IPS-18a (cell line): ENCODE measurements around the gene PLPP4.

Source experiments
- H3K27ac ChIP-seq: one replicate; pipeline ENCODE4 v1.5.1; 2013; ENCODE audit warnings: low read length
- H3K27me3 ChIP-seq: one replicate; pipeline ENCODE4 v1.6.1; 2013; ENCODE audit warnings: mild to moderate bottlenecking, low read length; ENCODE audit not compliant: control insufficient read depth, insufficient read depth
- H3K36me3 ChIP-seq: one replicate; pipeline ENCODE4 v1.6.1; 2013; ENCODE audit warnings: low read depth, low read length; ENCODE audit not compliant: control insufficient read depth
- H3K4me1 ChIP-seq: one replicate; pipeline ENCODE4 v1.6.1; 2013; ENCODE audit warnings: low read depth, low read length; ENCODE audit not compliant: control insufficient read depth
- H3K4me3 ChIP-seq: one replicate; pipeline ENCODE4 v1.5.1; 2013; ENCODE audit warnings: low read length
- H3K9ac ChIP-seq: one replicate; pipeline ENCODE4 v1.6.1; 2013; ENCODE audit warnings: mild to moderate bottlenecking, low read length, moderate library complexity
- H3K9me3 ChIP-seq: one replicate; pipeline ENCODE4 v1.6.1; 2013; ENCODE audit warnings: low read depth, low read length; ENCODE audit not compliant: control insufficient read depth

The PLPP4 gene

DNA sequence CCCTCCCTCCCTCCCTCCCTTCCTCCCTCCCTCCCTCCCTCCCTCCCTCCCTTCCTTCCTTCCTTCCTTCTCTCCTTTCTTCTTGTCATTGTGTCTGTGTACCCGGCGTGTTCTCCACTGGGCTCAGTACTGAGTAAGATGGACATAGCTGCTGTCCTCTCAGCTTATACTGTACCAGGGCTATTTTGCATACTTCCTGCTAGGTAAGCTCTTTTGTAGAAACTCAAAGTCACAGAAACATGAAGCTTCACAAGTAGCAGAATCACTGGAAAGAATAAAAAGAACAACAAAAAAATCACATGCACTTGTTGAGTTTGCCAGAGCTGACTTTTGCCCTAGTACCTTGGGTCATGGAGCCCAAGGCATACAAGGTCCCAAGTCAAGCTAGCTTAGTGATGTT lies 125.7 kb downstream of the PLPP4 start:
- no peaks in the 10 kb centered on the region for H3K9me3 ChIP-seq
- no peaks in the 10 kb centered on the region for H3K27me3 ChIP-seq
- no peaks in the 10 kb centered on the region for H3K36me3 ChIP-seq
- no peaks in the 10 kb centered on the region for H3K4me1 ChIP-seq
- H3K27ac ChIP-seq: no peak overlapping the region
- H3K9ac ChIP-seq: no peak overlapping the region
- no peak overlapping the region for H3K4me3 ChIP-seq

DNA sequence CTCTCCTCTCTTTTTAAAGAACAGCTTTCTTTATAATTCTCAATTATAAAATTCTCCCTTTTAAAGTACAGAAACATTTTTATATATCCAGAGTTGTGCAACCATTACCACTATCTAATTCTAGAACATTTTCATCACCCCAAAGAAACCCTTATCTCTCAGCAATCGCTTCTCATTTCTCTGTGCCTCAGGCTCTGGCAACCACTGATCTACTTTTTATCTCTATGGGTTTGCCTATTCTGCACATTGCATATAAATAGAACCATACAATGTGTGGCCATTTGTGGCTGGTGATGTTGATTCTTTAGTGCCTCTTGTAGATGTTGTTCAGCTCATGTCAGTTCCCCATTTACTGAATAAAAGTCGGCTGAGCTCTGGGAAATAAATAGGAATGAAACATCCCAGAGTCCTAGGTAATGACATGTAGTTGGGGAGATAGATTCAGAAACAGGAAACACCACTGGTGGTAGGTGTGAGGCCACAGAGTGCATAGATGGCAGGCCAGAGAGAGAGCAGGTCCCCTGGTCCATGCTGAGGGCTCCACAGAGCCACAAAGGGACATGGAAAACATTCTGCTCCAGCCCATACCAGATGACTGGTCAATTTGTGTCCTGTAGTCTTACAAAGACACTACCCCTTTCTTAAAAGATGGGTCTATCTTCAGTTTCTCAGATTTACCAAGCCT lies 126.5 kb downstream of the PLPP4 start:
- Histone ChIP-seq H3K27me3 (no peaks in the 10 kb centered on the region), H3K4me1 (no peaks in the 10 kb centered on the region), H3K36me3 (no peaks in the 10 kb centered on the region), H3K4me3 (no peak overlapping the region), H3K9me3 (no peaks in the 10 kb centered on the region), H3K9ac (no peak overlapping the region), H3K27ac (no peak overlapping the region)

- no peak overlapping the region for H3K4me3 ChIP-seq
- H3K27me3 ChIP-seq: no peaks in the 10 kb centered on the region
These were observed 127.8 kb downstream of the PLPP4 start for GRCh38 chr10:120584786-120585185.

DNA sequence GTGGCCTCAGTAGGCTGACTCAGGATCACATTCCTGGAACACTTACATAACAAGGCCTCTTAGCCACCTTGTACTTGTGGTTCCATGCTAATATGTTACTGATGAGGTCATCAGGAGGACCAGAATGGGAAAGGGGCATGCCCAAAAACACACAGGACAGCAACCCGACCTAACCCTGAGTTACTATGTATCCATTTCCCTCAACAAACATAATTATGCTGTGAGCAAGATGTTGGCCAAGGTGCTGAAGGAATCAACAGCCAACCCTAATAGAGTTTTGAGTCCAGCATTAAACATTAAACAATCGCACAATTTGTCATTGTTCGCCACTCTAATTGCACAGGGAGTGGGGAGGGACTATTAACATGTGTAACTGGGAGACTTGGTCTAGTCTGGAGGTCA lies 129.4 kb downstream of the PLPP4 start:
- H3K9ac ChIP-seq: no peak overlapping the region
- H3K27ac ChIP-seq: no peak overlapping the region
- no peak overlapping the region for H3K4me3 ChIP-seq
- no peaks in the 10 kb centered on the region for H3K36me3 ChIP-seq
- no peaks in the 10 kb centered on the region for H3K27me3 ChIP-seq
- no peaks in the 10 kb centered on the region for H3K4me1 ChIP-seq
- H3K9me3 ChIP-seq: no peaks in the 10 kb centered on the region

More at GRCh38 chr10:120584786-120585185, 127.8 kb downstream of the PLPP4 start:
- Histone ChIP-seq H3K9ac (no peak overlapping the region), H3K36me3 (no peaks in the 10 kb centered on the region), H3K9me3 (no peaks in the 10 kb centered on the region), H3K27ac (no peak overlapping the region), H3K4me1 (no peaks in the 10 kb centered on the region)

DNA sequence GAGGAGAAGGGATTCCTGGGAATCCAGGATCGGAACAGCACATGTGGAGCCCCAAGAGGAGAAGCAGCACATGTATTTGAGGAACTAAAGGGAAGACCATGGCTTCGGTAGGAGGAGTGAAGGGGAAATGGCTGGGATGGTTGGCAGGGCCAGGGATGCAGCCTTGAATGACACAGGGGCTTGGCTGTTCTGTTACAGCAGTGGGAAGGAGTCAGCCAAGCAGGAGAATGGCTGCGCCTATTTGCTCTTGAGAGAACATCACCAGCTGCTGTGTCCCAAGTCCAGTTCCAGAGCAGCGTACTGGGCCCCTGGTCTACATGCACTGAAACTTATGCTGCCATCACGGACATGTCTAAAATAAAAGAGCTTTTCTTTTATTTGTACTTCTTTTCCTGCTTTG lies 130.0 kb downstream of the PLPP4 start:
- Histone ChIP-seq H3K27me3 (no peaks in the 10 kb centered on the region), H3K27ac (no peak overlapping the region), H3K9me3 (no peaks in the 10 kb centered on the region), H3K36me3 (no peaks in the 10 kb centered on the region), H3K4me3 (no peak overlapping the region), H3K9ac (no peak overlapping the region), H3K4me1 (no peaks in the 10 kb centered on the region)

DNA sequence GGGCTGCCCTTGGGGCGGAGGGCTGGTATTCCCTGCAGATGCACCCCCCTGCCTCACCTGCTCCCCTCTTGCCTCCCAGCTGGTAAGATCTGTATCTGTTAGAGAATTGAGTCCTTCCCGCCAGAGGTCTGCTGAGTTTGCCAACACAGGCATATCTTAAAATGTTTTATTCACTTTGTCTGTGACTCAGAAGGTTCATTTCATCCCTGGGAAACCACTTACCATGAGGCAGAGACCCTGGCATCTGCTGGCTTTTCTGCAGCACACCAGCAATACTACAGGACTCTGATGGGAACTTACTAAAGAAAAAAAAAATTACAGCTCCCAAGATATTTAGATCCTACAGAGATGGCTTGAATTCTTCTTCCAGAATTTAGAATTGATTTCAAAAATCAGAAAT lies 131.3 kb downstream of the PLPP4 start:
- Histone ChIP-seq H3K9ac (no peak overlapping the region), H3K36me3 (no peaks in the 10 kb centered on the region), H3K27ac (no peak overlapping the region), H3K27me3 (no peaks in the 10 kb centered on the region), H3K4me1 (no peaks in the 10 kb centered on the region), H3K4me3 (no peak overlapping the region), H3K9me3 (no peaks in the 10 kb centered on the region)

DNA sequence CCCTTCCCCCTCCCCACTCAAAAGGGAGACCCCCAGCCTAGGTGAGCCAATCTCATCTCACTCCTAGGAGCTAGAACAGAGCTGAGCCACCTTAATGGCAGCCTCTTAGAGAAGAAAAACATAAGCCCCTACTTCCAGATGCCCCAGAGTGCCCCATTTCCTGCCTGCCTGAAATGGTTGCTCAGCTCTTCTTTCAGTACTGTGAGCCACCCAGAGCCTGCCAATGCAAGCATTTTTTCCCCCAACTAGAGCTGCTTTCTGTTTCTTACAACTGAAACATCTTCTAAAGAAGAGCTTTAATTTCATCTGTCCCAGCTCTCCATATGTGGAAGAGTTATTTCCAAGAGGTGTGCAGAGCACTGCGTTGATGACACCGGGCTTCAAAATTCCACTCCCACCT lies 136.7 kb downstream of the PLPP4 start:
- Histone ChIP-seq H3K27ac (no peak overlapping the region), H3K9ac (no peak overlapping the region), H3K4me1 (peaks cover under 1% of the 10 kb centered on the region), H3K27me3 (no peaks in the 10 kb centered on the region), H3K36me3 (no peaks in the 10 kb centered on the region), H3K9me3 (no peaks in the 10 kb centered on the region), H3K4me3 (no peak overlapping the region)

DNA sequence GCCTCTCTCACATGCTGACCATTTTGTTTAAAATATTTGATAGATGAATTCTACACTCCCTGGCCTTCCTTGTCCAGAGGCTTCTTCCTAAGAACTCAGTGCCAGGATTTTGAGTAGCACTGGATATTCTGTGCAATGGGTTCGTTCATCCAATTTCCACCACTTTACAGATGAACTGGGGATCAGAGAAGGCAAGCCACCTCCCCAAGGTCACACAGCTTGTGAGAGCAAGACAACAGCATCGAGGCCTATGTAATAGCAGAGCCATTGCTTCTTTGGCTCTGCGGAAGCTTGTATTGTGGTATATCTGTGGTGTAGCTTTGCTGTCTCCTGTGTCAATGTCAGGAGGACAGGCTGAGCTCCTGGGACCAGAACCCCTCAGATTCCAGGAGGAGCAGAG lies 140.9 kb downstream of the PLPP4 start:
- Histone ChIP-seq H3K9ac (no peak overlapping the region), H3K4me1 (peaks cover 8% of the 10 kb centered on the region), H3K9me3 (no peaks in the 10 kb centered on the region), H3K4me3 (no peak overlapping the region), H3K27me3 (no peaks in the 10 kb centered on the region), H3K27ac (no peak overlapping the region), H3K36me3 (no peaks in the 10 kb centered on the region)

DNA sequence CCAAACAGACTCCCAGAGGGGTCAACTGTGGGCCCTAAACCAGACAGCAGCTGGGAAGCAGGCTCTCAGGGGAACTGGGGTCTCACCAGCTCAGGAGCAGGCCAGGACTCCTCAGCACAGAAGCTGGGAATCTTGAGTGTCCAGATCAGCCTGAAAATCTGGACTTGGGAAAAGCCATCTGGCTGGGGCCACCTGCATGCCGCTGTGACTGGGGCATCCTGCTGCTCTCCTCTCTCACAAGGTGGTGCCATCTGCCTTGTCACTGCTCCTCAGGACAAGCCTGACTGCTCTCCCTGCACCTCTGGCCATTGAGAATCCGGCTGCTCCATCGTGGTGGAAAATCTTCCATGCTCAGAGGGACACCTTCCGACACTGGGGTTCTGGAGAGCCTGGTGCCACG lies 141.4 kb downstream of the PLPP4 start:
- no peaks in the 10 kb centered on the region for H3K36me3 ChIP-seq
- no peak overlapping the region for H3K4me3 ChIP-seq
- H3K9me3 ChIP-seq: no peaks in the 10 kb centered on the region
- no peak overlapping the region for H3K9ac ChIP-seq
- H3K27ac ChIP-seq: no peak overlapping the region
- peaks cover 8% of the 10 kb centered on the region for H3K4me1 ChIP-seq
- no peaks in the 10 kb centered on the region for H3K27me3 ChIP-seq

GRCh38 chr10:120599200-120599724 lies 142.2 kb downstream of the PLPP4 start:
- no peak overlapping the region for H3K4me3 ChIP-seq
- no peak overlapping the region for H3K9ac ChIP-seq
- H3K4me1 ChIP-seq: peaks cover 8% of the 10 kb centered on the region
- H3K27ac ChIP-seq: no peak overlapping the region
- no peaks in the 10 kb centered on the region for H3K36me3 ChIP-seq
- H3K9me3 ChIP-seq: no peaks in the 10 kb centered on the region
- H3K27me3 ChIP-seq: no peaks in the 10 kb centered on the region

DNA sequence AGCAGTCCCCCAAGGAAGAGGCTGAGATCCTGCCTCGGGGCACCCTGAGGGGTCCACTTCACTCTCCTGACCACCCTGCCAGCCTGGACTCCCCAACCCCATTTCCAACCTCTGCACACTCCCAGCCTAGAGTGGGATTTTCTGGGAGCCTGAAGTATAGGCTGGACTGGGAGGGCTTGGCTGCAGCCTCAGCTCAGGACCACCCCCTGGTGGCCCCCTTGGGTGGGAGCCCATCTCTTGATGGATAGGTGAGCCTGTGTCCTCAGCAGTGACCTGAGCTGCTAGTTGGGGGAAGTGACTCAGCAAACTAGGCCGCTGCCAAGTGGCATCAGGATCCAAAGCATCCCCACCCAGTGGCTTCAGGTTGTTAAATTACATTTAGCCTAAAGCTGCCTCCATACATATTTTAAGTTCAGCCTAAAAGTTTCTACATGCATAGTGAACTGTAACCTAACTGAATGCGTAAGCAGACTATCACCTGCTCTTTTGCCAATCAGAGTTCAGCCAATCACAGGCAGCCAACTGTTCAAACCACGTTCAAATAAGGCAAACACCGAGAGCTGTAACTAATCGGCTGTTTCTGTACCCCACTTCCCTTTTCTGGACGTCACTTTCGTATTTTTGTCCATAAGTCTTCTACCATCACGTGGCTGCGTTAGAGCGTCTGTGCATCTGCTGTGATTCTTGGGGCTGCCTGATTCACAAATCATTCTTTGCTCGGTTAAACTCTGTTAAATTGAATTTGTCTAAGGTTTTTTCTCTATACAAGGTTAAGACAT lies 144.0 kb downstream of the PLPP4 start:
- Histone ChIP-seq H3K4me3 (no peak overlapping the region), H3K27me3 (no peaks in the 10 kb centered on the region), H3K9me3 (no peaks in the 10 kb centered on the region), H3K9ac (no peak overlapping the region), H3K36me3 (no peaks in the 10 kb centered on the region), H3K4me1 (peaks cover 8% of the 10 kb centered on the region), H3K27ac (no peak overlapping the region)

- no peak overlapping the region for H3K4me3 ChIP-seq
- no peaks in the 10 kb centered on the region for H3K27me3 ChIP-seq
- no peaks in the 10 kb centered on the region for H3K36me3 ChIP-seq
- H3K9ac ChIP-seq: no peak overlapping the region
- peaks cover 8% of the 10 kb centered on the region for H3K4me1 ChIP-seq
- no peaks in the 10 kb centered on the region for H3K9me3 ChIP-seq
- H3K27ac ChIP-seq: no peak overlapping the region
These were observed 145.0 kb downstream of the PLPP4 start for GRCh38 chr10:120601999-120602398.
